Measurements from ENCODE around the gene UBE2H. TPM values are rescaled to one million over a fixed set of nuclear protein-coding genes. Genes with fewer than 3 reads are reported as not detected.

Gene UBE2H
- total and polyA plus RNA-seq, 2 donors (not counting 1 experiment from before 2014, with no cell fraction given), result 23.3 to 54.1 TPM

DNA sequence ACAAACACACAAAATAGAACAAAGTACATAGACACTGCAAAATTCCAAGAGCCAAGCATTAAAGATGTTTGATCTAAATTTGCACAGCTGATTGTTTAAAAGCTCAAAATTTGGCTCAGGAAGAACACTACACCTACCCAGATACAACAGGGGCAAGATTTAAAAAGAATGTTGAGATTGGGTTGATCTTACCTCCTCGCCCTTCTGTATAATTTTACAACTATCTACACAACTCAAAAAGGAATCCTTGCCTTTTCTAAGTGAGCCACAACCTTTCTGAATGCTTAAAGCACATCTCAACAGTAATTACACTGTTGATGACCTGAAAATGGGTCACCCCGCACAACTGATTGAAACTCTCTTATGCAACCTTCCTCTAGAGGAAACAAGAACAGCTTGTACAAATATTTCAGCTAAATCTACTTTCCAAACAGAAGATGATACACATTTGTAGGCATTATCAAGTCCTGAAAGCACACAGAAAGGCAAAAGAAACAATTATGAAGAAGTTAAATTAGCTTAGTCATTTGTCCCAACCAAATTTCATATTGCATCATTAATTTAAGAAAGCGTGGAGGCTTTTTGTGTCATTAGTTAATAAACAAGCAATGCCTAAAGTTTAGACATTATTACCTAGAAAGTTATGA is 75.5 kb downstream of the UBE2H start:
- Histone ChIP-seq H3K9me3 (ENCODE audit: control extremely low read depth in 1 of 3, control insufficient read depth in 2 of 3, insufficient read depth in 1 of 3, low read length in 2 of 3) (no peaks in the 10 kb centered on the region), H3K27ac (ENCODE audit: low read length in 2 of 2) (no peak overlapping the region), H3K79me2 (ENCODE audit: control insufficient read depth, insufficient read depth, low read length) (peaks cover 81% of the 10 kb centered on the region), H3K9ac (ENCODE audit: low read length) (no peak overlapping the region), H3K4me2 (replicated peaks; ENCODE audit: low read depth, low read length, poor library complexity, severe bottlenecking) (no peak overlapping the region), H3K36me3 (replicated peaks in 1 of 2; ENCODE audit: control extremely low read depth in 1 of 2, control insufficient read depth in 1 of 2, extremely low read depth in 1 of 2, insufficient read depth in 2 of 2, low read length in 1 of 2) (peaks cover 16 to 40% of the 10 kb centered on the region in 2 experiments), H3K4me3 (ENCODE audit: control extremely low read depth in 1 of 5, extremely low read depth in 1 of 5, insufficient read depth in 1 of 5, low read depth in 2 of 5, low read length in 4 of 5) (no peak overlapping the region), H2AFZ (ENCODE audit: insufficient read depth, low read depth, low read length, poor library complexity, severe bottlenecking) (no peak overlapping the region), H3K4me1 (ENCODE audit: control insufficient read depth in 2 of 2, insufficient read depth in 2 of 2, low read length in 2 of 2) (peaks cover 0 to 3% of the 10 kb centered on the region in 2 donors), H4K20me1 (ENCODE audit: control insufficient read depth, insufficient read depth, low read length, poor library complexity, severe bottlenecking) (peaks cover 47% of the 10 kb centered on the region), H3K27me3 (replicated peaks in 1 of 4; ENCODE audit: control extremely low read depth in 1 of 4, control insufficient read depth in 3 of 4, insufficient read depth in 4 of 4, low read length in 3 of 4) (no peaks in the 10 kb centered on the region)
- Mint-ChIP-seq H3K27me3 (no peaks in the 10 kb centered on the region), H3K27ac (no peak overlapping the region), H3K4me1 (peaks cover 14% of the 10 kb centered on the region), H3K9me3 (ENCODE audit: insufficient read depth) (no peaks in the 10 kb centered on the region), H3K4me3 (no peak overlapping the region)
- no peak for ATAC-seq (ENCODE audit: low read depth)
- intact Hi-C loops (cut with micrococcal nuclease), result no loop called here
- TF ChIP-seq, protein P1, sequence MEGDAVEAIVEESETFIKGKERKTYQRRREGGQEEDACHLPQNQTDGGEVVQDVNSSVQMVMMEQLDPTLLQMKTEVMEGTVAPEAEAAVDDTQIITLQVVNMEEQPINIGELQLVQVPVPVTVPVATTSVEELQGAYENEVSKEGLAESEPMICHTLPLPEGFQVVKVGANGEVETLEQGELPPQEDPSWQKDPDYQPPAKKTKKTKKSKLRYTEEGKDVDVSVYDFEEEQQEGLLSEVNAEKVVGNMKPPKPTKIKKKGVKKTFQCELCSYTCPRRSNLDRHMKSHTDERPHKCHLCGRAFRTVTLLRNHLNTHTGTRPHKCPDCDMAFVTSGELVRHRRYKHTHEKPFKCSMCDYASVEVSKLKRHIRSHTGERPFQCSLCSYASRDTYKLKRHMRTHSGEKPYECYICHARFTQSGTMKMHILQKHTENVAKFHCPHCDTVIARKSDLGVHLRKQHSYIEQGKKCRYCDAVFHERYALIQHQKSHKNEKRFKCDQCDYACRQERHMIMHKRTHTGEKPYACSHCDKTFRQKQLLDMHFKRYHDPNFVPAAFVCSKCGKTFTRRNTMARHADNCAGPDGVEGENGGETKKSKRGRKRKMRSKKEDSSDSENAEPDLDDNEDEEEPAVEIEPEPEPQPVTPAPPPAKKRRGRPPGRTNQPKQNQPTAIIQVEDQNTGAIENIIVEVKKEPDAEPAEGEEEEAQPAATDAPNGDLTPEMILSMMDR (IDR thresholded peaks at IDR 0.05), result no peak
- TF ChIP-seq EZH2 (IDR thresholded peaks at IDR 0.05; ENCODE audit: borderline replicate concordance, insufficient read depth, low read depth, low read length, poor library complexity, severe bottlenecking), result no peak
- CTCF ChIA-PET, result no interaction called here
- 83% methylated on average over 1 of the region's 3 CpGs for WGBS (ENCODE audit: insufficient coverage)
- POLR2A ChIA-PET, result no interaction called here
- DNase-seq, result no peak

DNA sequence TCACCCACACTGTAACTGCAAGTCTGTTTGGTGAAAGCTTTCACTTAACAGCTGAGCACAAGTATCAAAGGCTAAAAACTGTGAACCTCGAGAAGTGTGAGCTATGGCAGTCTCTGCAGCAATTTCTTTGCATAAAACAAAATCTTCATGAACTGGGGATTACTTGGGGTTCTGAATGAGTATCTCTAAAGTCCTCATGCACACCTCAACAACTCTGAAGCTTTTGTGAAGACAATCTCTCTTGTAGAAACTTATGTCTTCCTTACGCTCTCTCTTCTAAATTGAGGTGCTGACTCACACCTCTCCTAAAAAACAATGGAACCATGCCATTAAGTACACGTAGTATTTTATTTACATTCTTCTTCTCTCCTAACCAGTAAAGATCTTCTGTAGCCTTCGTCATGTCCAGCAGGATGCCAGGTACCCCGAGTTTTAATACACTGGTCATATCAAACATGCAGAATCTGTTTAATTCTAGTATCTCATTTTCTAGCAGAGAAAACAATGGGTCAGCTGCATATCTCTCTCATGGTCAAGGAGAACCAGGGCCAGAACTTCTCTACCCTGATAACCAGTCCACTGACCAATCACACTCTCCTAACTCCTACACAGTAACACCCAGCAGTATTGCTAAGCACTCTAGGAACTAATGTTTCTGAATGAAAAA is 76.9 kb downstream of the UBE2H start:
- H3K4me2 ChIP-seq (replicated peaks; ENCODE audit: low read depth, low read length, poor library complexity, severe bottlenecking), result no peak overlapping the region
- H3K4me3 ChIP-seq (ENCODE audit: control extremely low read depth in 1 of 5, extremely low read depth in 1 of 5, insufficient read depth in 1 of 5, low read depth in 2 of 5, low read length in 4 of 5), result no peak overlapping the region
- intact Hi-C loops (cut with micrococcal nuclease), result no loop called here
- no peaks in the 10 kb centered on the region for H3K27me3 Mint-ChIP-seq
- peaks cover 16% of the 10 kb centered on the region for H3K4me1 Mint-ChIP-seq
- no peak overlapping the region for H3K27ac ChIP-seq (ENCODE audit: low read length in 2 of 2)
- ChIA-PET CTCF (interaction anchor here (0.9 to 1.1 kb wide), 2 partner anchors 46 to 135 kb away, joined by 3 read pairs; no protein-coding TSS in a partner anchor), POLR2A (no interaction called here)
- H3K9ac ChIP-seq (ENCODE audit: low read length), result no peak overlapping the region
- H3K27ac Mint-ChIP-seq, result no peak overlapping the region
- WGBS (ENCODE audit: insufficient coverage), result 97% methylated on average over 5 of the region's 5 CpGs
- H3K27me3 ChIP-seq (replicated peaks in 1 of 4; ENCODE audit: control extremely low read depth in 1 of 4, control insufficient read depth in 3 of 4, insufficient read depth in 4 of 4, low read length in 3 of 4), result no peaks in the 10 kb centered on the region
- H3K4me3 Mint-ChIP-seq, result no peak overlapping the region
- ATAC-seq (ENCODE audit: low read depth), result no peak
- TF ChIP-seq, protein P1 (IDR thresholded peaks at IDR 0.05), result no peak
- no peak for TF ChIP-seq EZH2 (IDR thresholded peaks at IDR 0.05; ENCODE audit: borderline replicate concordance, insufficient read depth, low read depth, low read length, poor library complexity, severe bottlenecking)
- H3K79me2 ChIP-seq (ENCODE audit: control insufficient read depth, insufficient read depth, low read length), result peaks cover 82% of the 10 kb centered on the region
- DNase-seq, result no peak
- H2AFZ ChIP-seq (ENCODE audit: insufficient read depth, low read depth, low read length, poor library complexity, severe bottlenecking), result no peak overlapping the region
- H3K9me3 Mint-ChIP-seq (ENCODE audit: insufficient read depth), result no peaks in the 10 kb centered on the region
- peaks cover 41% of the 10 kb centered on the region for H4K20me1 ChIP-seq (ENCODE audit: control insufficient read depth, insufficient read depth, low read length, poor library complexity, severe bottlenecking)
- H3K36me3 ChIP-seq (replicated peaks in 1 of 2; ENCODE audit: control extremely low read depth in 1 of 2, control insufficient read depth in 1 of 2, extremely low read depth in 1 of 2, insufficient read depth in 2 of 2, low read length in 1 of 2), result peaks cover 16 to 47% of the 10 kb centered on the region in 2 experiments
- no peaks in the 10 kb centered on the region for H3K9me3 ChIP-seq (ENCODE audit: control extremely low read depth in 1 of 3, control insufficient read depth in 2 of 3, insufficient read depth in 1 of 3, low read length in 2 of 3)
- peaks cover 0 to 3% of the 10 kb centered on the region in 2 donors for H3K4me1 ChIP-seq (ENCODE audit: control insufficient read depth in 2 of 2, insufficient read depth in 2 of 2, low read length in 2 of 2)
